IMR-90 (cell line): ENCODE measurements around the gene DYNLRB2.

Experiments
- BHLHE40 ChIP-seq: fragments of 150-350 bp; IDR thresholded peaks from 2 replicates; pipeline ENCODE4 v1.6.1; 2016; ENCODE audit warnings: mild to moderate bottlenecking, low read depth, low read length
- CEBPB ChIP-seq: IDR thresholded peaks from 2 replicates; pipeline ENCODE4 v1.6.1; 2012; ENCODE audit warnings: low read depth, low read length, improper control_type of control experiment
- CHD1 ChIP-seq: IDR thresholded peaks from 2 replicates; pipeline ENCODE4 v1.6.1; 2012; ENCODE audit warnings: low read depth, low read length, improper control_type of control experiment
- CTCF ChIP-seq: conservative IDR thresholded peaks from 2 replicates; pipeline ENCODE4 v1.5.1; 2012; ENCODE audit warnings: mild to moderate bottlenecking, low read depth, low read length, improper control_type of control experiment
- ELK1 ChIP-seq: fragments of 150-350 bp; IDR thresholded peaks from 2 replicates; pipeline ENCODE4 v1.6.1; 2016; ENCODE audit warnings: low read depth, mild to moderate bottlenecking, low read length, moderate library complexity, borderline replicate concordance
- FOS ChIP-seq: fragments of 150-350 bp; IDR thresholded peaks from 2 replicates; pipeline ENCODE4 v1.6.1; 2016; ENCODE audit warnings: low read depth, low read length
- MAFK ChIP-seq: IDR thresholded peaks from 2 replicates; pipeline ENCODE4 v1.6.1; 2012; ENCODE audit warnings: low read depth, low read length, improper control_type of control experiment
- MAZ ChIP-seq: IDR thresholded peaks from 2 replicates; pipeline ENCODE4 v1.6.1; 2012; ENCODE audit warnings: low read depth, mild to moderate bottlenecking, low read length, improper control_type of control experiment, moderate library complexity, borderline replicate concordance
- MXI1 ChIP-seq: IDR thresholded peaks from 2 replicates; pipeline ENCODE4 v1.6.1; 2012; ENCODE audit warnings: low read depth, mild to moderate bottlenecking, low read length, moderate library complexity, borderline replicate concordance
- POLR2A ChIP-seq: IDR thresholded peaks from 2 replicates; pipeline ENCODE4 v1.6.1; 2012; ENCODE audit warnings: mild to moderate bottlenecking, low read depth, low read length
- RAD21 ChIP-seq: IDR thresholded peaks from 2 replicates; pipeline ENCODE4 v1.6.1; 2012; ENCODE audit warnings: low read length, improper control_type of control experiment
- SMC3 ChIP-seq: fragments of 150-350 bp; IDR thresholded peaks from 2 replicates; pipeline ENCODE4 v1.6.1; 2016; ENCODE audit warnings: low read depth, mild to moderate bottlenecking, antibody characterized with exemption, low read length, moderate library complexity

GRCh38 chr16:80573700-80574120, 32.9 kb downstream of the DYNLRB2 start:
- TF ChIP-seq POLR2A (no peak), CTCF (no peak), CEBPB (no peak), MXI1 (no peak), SMC3 (no peak), MAFK (no peak), FOS (no peak), ELK1 (no peak), MAZ (no peak), BHLHE40 (no peak), RAD21 (no peak), CHD1 (no peak)
